NCI-H1048 (cell line): ENCODE measurements around the gene TGM2.
"Not testable (repeated sequence)": the region's sequence is repeated elsewhere in the genome, so short reads cannot be mapped to it uniquely, and the experiment has no call there.

Experiments used
- DNase-seq: peaks from one replicate; lab custom pipeline; 2025; lab: John Stamatoyannopoulos, UW

Gene TGM2

DNA sequence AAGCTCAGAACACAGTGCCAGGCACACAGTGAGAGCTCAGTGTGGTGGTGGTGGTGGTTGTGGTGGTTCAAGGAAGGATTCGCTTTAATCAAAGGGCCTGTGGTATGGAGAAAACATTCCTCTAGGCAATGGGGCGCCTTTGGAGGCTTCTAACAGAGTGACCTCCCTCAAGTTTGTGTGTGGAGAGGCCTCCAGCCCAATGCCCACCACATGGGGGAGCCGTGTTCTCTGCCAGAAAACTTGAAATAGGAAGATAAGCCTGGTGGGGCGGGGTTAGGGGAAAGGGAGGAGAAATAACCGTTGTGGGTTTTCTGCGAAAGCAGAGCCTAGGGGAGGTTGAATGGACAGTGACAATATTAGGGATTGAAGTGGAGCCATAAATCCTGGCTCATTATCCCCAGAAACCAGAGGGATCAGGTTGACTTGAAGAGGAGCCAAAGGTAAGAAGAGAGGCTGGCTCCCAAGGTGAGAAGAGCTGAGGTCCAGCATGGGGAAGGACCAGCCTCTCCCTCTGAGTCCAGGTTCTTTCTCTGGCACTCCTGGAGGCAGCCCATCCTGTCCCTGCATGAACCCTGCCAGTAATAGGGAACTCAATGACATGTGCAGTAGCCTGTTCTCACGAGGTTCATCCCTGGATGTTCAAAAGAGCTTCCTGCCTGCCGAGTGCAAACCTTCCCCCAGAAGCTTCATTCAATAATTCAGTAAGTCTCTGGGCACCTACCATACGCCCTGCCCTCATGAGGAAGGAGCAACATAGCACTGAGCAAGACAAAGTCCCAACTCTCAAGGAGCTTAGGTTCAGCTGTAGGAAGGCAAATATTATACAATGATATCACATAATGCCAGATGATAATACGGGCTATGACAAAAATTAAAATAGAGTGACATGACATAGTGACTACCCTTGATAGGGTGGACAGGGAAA, 51.4 kb downstream of the TGM2 start:
- no peak for DNase-seq

DNA sequence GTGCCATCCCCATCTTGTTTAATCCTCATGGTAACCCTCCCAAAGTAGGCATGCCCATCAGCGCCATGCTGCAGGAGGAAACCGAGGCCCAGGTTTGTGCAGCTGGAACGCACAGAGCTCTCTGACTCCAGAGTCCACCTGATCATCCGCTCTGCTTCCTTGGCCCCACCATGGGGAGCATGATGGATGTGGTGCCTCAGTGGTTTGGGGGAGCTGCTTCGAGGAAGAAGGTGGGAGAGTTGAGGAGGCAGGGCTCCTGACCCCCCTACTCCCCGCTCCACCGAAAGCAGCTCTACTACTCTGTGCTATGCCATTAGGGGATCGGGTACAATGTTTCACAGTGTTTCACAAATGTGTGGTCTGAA, 52.2 kb downstream of the TGM2 start:
- DNase-seq, result no peak

DNA sequence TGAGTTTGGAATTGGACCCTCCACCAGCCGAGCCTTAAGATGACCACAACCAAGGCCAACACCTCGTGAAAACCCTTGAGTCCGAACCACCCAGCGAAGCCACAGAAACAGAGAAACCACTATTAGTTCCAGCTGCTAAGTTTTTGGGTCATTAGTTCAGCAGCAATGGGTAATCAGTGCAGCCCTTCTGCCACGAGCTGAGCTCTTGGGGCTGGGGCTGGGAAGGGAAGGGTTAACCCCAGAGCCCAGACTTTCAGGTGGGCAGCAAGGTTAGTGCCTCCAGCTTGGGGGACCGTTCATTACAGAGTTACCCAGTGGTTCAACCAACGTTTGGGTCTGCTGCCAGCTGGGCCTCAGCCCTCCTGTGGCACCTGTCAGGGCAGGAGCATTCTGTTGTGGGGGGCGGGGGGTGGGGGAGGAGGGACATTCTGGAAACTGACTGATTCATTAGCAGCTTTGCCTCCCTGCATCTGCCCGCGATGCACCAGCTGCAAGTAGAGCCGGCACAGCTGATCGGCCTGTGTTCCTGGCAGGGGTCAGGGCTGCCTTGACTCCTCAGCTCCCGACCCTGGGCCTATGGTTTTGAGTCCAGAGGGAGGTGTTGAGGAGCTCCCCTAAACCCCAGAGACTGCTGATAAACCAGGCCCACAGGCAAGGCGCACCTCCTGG, 52.7 kb downstream of the TGM2 start:
- no peak for DNase-seq

DNA sequence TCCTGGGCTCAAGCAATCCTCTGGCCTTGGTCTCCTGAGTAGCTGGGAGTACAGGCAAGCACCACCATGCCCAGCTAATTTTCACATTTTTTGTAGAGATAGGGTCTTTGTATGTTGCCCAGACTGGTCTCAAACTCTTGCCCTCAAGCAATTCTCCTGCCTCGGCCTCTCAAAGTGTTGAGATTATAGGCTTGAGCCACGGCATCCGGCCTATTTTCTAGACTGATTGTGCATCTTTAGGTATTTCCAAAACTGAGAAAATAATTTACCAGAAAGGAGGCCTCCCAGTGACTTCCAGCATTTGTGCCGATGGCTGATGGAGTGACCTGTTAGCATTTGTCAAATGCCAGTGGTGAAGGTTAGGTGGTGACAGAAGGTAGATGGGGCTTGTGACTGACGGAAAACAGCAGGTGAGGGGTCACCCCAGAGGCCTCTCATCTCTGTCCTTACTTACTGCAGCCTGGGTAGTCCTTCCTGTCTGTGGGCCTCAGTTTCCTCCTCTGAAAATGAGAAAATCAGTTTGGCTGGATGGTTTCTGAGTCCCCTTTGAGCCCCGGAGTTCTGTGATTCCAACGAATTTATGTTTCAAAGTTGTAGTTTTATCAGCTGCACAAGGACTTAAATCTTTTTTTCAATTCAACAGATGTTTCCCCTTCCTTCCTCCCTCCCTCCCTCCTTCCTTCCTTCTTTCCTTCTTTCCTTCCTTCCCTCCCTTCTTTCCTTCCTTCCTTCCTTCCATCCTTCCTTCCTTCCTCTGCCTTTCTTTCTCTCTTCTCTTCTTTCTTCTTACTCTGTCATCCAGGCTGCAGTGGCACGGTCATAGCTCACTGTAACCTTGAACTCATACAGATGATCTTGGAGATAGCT, 53.5 kb downstream of the TGM2 start:
- DNase-seq, result no peak

DNA sequence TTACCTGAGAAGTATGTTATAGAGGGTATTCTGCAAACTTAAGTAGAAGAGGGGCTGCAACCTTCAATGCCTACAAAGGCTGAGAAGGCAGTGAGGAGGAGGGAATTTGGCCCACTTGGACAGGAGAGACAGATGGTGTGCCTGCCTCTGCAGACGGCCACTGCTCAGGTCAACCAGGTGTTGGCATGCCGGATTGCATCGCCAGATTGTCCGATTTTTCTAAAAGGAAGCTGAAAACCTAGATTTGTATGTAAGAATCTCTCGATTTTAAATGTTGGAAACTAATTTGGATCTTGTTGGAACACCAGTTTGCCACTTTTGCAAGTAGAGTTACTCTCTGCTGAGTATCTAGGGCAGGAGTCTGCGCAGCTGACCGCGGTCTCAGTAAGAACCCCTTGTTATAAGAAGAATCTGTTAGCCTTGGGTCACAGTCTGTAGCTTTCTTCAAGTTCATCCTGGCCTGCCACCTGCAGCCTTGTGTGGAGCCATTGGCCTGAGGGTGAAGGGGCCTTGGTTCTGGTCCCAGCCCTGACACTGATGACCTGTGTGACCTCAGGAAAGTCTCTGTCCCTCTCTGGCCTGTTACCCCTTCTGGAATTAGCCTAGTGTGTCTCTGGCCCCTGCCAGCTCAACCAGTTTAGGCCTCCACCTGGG, 54.4 kb downstream of the TGM2 start:
- DNase-seq, result no peak

DNA sequence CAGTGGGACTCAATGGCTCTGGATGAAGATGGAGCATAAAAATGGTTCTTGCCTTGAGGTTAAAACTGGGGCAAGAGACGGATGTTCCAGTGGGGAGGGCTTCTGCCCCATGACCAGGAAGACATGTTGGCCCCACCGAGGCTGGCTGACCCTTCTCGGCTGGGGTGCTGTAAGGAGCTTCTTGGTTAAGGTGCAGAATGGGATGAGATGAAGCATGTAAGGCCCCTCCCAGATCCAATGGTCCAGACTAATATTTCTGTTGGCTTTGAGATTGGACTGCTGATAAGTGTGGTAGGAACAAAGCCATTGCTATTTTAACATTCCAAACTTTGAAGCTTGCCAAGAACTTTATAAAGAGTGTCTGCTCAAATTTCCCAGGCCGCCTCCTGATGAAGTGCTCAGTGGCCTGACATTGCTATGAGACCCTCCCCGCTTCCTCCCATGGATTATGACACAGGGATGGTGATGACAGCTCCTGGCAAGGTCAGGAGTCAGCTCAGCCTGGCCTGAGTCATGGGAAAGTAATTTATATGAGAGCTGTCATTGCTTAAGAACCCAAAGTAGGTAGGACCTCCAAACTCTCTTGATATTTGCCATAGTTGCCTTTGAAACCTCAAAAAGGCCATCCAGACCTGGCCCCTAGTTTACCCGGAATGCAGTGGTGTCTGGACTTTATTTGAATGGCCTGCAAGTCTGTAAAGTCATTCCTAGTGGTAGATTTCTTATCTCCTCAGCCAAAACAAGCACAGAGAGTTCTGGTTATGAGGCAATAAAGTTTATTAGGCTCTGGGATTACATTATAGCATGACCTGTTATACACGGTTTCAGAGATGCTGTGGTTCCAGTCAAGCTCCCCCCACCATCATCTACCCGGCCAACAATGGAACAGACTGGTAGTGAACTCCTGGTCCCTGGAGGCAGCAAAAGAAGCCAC, 55.2 kb downstream of the TGM2 start:
- DNase-seq, result no peak

DNA sequence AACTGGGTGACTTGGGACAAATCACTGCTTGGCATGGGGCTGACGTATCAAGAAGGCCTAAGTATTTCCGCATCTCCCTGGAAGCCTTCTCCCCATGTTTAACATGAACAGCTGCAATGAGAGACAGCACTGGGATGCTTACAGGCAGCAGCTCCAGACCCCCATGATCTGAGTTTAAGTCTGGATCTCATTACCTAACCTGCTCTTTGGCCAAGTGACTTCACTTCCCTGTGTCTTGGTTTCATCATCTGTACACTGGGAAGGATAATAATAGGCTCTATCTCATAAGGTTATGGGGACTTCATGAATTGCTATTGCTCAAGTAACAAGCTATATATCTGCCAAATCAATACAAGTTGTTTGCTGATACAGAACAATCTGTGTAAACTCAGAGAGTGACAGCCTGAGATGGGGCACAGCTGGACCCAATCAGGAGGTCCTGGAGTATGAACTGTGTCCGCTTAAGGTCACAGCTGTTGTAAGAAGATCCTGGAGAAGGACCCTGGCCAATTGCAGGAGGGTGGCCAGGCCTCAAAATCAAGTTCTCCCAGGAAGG, 56.0 kb downstream of the TGM2 start:
- DNase-seq, result no peak

DNA sequence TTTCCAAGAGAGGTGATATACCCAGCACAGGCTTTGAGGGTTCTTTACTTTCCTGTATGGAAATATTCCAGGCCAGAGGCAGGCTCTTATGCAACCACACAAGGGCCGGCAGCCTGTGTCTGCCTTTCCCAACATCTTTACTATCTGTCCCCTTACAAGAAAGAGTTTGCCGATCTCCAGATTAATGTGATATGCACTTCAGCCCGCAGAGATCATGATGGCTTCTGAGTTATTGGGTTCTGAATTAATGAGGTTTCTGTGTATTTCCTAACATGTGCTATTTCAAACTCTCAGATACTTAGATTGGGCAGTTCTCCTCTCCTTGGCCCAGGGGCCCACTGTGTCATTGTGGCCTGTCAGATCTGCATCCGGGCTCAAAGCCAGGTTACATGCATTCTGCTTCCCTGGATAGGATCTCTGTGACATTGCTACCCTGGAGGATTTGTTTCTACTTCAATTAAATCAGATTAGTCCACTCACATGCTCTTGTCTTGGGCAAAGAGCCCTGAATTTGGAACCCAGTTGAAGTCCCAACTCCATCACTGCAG, 56.6 kb downstream of the TGM2 start:
- no peak for DNase-seq

DNA sequence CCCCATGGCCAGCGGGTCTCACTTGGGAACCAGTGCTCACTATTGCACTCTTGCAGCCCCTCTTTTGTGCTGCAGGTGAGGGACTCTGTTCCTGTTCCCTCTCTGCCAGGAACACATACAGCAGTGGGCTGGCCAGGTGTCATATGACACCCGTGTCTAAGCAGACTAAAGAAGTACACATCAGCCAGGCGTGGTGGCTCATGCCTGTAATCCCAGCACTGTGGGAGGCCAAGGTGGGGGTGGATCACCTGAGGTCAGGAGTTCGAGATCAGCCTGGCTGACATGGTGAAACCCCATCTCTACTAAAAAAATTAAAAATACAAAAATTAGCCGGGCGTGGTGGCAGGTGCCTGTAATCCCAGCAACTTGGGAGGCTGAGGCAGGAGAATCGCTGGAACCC, 57.2 kb downstream of the TGM2 start:
- DNase-seq, result not testable (repeated sequence)

DNA sequence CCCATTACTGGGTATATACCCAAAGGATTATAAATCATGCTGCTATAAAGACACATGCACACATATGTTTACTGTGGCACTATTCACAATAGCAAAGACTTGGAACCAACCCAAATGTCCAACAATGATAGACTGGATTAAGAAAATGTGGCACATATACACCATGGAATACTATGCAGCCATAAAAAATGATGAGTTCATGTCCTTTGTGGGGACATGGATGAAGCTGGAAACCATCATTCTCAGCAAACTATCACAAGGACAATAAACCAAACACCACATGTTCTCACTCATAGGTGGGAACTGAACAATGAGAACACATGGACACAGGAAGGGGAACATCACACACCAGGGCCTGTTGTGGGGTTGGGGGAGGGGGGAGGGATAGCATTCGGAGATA, 57.7 kb downstream of the TGM2 start:
- DNase-seq, result not testable (repeated sequence)

DNA sequence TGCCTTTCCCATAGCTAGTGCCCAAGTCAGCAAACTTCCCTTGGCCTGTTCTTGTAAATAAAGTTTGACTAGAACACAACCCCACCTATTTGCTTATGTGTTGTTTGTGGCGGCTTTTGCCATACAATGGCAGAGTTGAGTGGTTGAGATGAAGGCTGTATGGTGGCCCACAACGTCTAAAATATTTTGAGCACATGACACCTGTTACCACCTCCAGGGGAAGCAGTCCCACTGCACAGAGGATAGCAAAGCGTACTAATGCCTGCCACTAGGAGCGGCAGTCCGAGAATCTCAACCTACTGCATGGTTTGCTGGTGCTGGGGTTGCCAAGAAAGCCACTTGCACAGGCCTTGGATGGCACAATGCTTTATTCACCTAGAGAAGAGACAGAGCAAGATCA, 58.6 kb downstream of the TGM2 start:
- DNase-seq, result no peak

DNA sequence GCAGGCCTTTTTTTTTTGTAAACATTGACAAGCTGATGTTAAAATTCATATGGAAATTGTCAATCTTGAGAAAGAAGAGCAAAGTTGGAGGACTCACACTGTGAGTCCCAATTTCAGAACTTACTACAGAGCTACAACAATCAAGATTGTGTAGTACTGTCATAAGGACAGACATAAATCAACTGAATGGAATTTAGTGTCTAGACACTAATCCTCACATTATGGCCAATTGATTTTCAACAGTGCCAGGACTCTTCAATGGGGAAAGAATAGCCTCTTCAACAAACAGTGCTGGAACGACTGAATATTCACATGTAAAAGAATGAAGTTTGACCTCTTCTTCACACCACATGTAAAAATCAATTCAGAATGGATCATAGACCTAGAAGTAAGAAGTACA, 60.8 kb downstream of the TGM2 start:
- no peak for DNase-seq

DNA sequence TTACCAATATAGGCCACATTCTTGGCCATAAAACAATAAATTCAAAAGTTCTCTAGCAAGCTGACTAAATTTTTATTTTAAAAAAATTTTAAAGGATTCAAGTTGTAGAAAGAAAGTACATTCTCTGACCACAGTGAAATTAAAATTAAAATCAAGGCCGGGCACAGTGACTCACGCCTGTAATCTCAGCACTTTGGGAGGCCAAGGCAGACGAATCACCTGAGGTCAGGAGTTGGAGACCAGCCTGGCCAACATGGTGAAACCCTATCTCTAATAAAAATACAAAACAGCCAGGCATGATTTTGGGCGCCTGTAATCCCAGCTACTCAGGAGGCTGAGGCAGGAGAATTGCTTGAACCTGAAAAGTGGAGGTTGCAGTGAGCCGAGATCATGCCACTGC, 62.9 kb downstream of the TGM2 start:
- not testable (repeated sequence) for DNase-seq

DNA sequence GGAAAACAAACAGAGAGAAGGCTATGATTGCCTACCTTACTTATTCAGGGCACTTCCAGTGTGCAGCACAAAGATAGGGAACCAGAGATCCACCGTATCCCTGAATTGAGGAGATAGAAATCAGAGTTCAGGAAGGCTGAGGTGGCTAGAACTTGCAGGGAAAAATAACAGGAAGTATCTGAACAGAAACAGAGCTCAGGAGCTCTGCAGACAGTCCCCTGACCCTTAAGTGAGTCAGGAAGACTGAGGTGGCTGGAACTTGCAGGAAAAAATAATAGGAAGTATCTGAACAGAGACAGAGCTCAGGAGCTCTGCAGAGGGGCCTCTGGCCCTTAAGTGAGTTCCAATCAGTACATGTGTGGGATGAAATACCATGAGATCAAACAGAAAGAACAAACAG, 66.1 kb downstream of the TGM2 start:
- DNase-seq, result no peak

DNA sequence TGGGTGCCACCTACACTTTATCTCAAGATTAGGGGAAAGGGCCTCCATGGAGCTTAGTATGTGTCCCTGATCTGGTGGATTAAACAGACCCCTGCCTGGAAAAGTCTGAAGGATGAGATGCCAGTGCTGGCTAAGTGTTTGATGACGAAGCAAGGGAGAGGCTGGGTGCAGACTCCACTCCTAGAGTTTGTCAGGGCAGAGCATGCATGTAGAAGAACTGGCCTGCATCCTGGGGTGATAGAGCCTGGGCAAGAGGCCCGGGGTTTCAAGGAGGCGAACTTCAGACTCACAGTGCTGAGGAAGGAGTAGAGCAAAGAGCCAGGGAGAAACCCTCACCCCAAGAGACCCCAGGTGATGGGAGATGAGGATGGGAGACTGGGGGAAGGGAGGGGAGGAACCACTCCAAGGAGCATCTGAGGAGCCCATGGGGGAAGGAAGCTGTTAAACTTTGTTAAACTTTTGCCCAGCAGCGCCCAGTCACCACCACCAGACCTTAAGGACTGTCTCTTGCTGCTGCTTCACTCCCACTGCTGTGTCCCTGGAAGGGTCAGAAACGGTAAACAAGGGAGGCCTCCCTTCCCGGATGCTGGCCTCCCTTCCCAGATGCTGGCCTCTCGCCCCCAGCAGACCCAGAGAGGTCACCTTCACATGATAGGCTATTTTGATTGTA, 69.9 kb downstream of the TGM2 start:
- DNase-seq, result no peak

DNA sequence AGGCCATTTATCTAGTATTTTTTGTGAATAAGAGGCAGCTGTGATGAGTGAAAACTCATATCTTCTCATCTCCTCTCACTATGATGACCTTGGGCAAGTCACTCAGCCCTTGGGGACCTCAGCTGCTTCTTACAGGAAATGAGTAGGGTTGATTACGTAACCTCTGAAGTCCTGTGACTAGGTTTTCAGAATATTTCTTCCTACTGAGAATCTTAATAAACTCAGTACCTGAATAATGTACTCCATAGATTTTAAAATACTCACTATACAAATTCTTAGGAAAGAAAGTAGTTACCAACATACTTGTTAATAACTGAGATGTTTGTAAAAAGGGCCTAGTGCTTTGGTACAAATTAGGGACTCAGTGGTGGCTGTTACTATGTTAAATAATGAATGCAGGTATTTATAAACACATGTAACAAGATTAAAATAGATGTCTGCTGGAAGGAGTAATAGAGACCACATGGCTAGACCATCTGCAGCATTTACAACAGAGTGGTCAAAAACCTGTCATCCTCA, 70.6 kb downstream of the TGM2 start:
- no peak for DNase-seq

DNA sequence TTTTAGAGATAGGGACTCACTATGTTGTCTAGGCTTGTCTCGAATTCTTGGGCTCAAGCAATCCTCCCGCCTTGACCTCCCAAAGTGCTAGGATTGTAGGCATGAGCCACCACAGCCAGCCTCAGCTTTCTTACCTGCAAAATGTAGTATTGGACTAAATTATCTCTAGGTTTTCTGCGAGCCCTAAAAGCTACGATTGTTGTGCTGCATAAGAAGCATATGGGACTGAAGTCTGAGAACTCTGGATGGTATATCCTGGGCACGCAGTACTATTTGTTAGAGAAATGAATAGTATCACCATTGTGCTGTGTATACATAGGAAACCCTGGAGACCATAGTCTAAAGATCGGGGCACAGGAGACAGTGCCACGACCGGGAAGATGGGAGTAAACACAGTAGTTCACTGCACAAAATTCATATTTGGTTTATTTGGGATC, 71.4 kb downstream of the TGM2 start:
- DNase-seq, result no peak

DNA sequence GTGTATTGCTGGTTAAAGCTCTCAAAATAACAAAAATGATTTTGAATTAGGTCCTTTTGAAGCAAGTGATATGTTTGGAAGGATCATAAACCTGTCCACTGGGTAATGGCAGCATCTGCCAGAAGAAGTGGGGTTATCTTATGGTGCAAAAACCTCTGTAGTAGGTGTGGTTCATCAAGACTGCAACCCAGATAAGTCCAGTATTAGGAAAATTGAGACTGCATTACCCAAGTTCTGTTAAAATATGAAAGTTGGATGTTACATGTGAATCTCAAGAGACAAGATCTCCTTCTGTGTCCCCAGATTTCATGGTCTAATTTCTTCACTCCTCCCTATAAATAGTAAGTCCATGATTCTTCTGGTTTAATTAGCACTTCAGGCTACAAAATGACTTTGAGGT, 72.2 kb downstream of the TGM2 start:
- no peak for DNase-seq

DNA sequence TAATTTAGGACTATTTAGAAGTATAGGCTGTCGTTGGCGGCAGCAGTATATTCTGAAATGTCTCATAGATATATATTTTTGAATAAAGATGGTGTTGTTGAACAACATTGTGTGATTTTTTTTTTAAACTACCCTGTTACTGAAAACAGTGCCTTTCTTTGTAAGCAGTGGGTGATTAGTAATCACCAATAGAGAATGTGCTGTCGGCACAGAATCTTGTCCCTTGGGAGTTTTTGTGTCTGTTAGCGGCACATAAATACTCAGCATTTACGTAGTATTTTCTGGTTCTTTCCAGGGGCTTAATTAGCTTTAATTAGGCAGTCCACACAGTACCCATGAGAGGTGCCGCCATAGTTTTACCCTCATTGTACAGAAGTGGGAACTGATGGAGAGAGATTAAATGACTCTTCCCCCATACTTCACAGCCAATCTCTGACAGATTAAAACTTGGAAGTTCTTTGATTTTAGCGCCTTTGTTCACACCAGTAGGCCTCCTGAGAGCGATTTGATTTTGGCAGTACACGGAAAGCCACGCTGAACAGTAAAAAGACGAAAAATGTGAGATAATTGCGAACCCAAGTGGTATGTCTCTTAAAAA, 72.7 kb downstream of the TGM2 start:
- no peak for DNase-seq
